Effector memory CD4-positive, alpha-beta T cell (primary cell): ENCODE data around the gene ARHGDIG.
A peak's percentile ranks its signal among the peaks of the same experiment; 100 is the strongest.

ENCODE experiments used
- DNase-seq, 3 donors: peaks; one replicate each; pipeline ENCODE4 v3.0.0-alpha.2; 2020
- H3K27ac ChIP-seq: 2 replicates; pipeline ENCODE4 v1.7.0; 2013; ENCODE audit warnings: mild to moderate bottlenecking, low read length, moderate library complexity; ENCODE audit not compliant: insufficient read depth, poor library complexity, severe bottlenecking
- H3K27me3 ChIP-seq: replicated peaks from 2 replicates; pipeline ENCODE4 v1.7.0; 2013; ENCODE audit warnings: mild to moderate bottlenecking, low read length; ENCODE audit not compliant: insufficient read depth, control insufficient read depth, poor library complexity, severe bottlenecking
- H3K36me3 ChIP-seq: 2 replicates; pipeline ENCODE4 v1.7.0; 2013; ENCODE audit warnings: mild to moderate bottlenecking, low read length, moderate library complexity; ENCODE audit not compliant: control insufficient read depth, insufficient read depth
- H3K4me1 ChIP-seq: 2 replicates; pipeline ENCODE4 v1.7.0; 2013; ENCODE audit warnings: low read length, mild to moderate bottlenecking; ENCODE audit not compliant: control insufficient read depth, insufficient read depth, poor library complexity, severe bottlenecking
- H3K4me3 ChIP-seq: 2 replicates; pipeline ENCODE4 v1.7.0; 2013; ENCODE audit warnings: low read length, low read depth, mild to moderate bottlenecking; ENCODE audit not compliant: insufficient read depth, poor library complexity, severe bottlenecking
- H3K9me3 ChIP-seq: 2 replicates; pipeline ENCODE4 v1.7.0; 2013; ENCODE audit warnings: mild to moderate bottlenecking, low read length, moderate library complexity; ENCODE audit not compliant: control insufficient read depth

The ARHGDIG gene

GRCh38 chr16:309476-309875, 29.1 kb downstream of the ARHGDIG start:
- Histone ChIP-seq H3K36me3 (peaks cover 61% of the 10 kb centered on the region), H3K27ac (no peak overlapping the region), H3K9me3 (no peaks in the 10 kb centered on the region), H3K4me3 (no peak overlapping the region), H3K4me1 (no peaks in the 10 kb centered on the region), H3K27me3 (no peaks in the 10 kb centered on the region)
- DNase-seq, result no peak

GRCh38 chr16:311725-312124, 31.3 kb downstream of the ARHGDIG start:
- no peaks in the 10 kb centered on the region for H3K4me1 ChIP-seq
- no peaks in the 10 kb centered on the region for H3K9me3 ChIP-seq
- no peaks in the 10 kb centered on the region for H3K27me3 ChIP-seq
- no peak overlapping the region for H3K4me3 ChIP-seq
- no peak for DNase-seq
- H3K27ac ChIP-seq, result no peak overlapping the region
- H3K36me3 ChIP-seq, result peaks cover 59% of the 10 kb centered on the region

GRCh38 chr16:314351-314750, 34.0 kb downstream of the ARHGDIG start:
- Histone ChIP-seq H3K9me3 (no peaks in the 10 kb centered on the region), H3K4me1 (no peaks in the 10 kb centered on the region), H3K4me3 (no peak overlapping the region), H3K27ac (no peak overlapping the region), H3K36me3 (peaks cover 47% of the 10 kb centered on the region), H3K27me3 (no peaks in the 10 kb centered on the region)
- no peak for DNase-seq

GRCh38 chr16:314795-315299, 34.5 kb downstream of the ARHGDIG start:
- Histone ChIP-seq H3K4me3 (no peak overlapping the region), H3K27ac (no peak overlapping the region), H3K9me3 (no peaks in the 10 kb centered on the region), H3K27me3 (no peaks in the 10 kb centered on the region), H3K4me1 (no peaks in the 10 kb centered on the region), H3K36me3 (peaks cover 43% of the 10 kb centered on the region)
- no peak for DNase-seq

- H3K27me3 ChIP-seq, result no peaks in the 10 kb centered on the region
- H3K4me1 ChIP-seq, result no peaks in the 10 kb centered on the region
- H3K9me3 ChIP-seq, result no peaks in the 10 kb centered on the region
- no peak overlapping the region for H3K27ac ChIP-seq
- H3K4me3 ChIP-seq, result no peak overlapping the region
- DNase-seq, result no peak
- H3K36me3 ChIP-seq, result peaks cover 40% of the 10 kb centered on the region
These were observed 36.5 kb downstream of the ARHGDIG start for GRCh38 chr16:316741-317464.

- Histone ChIP-seq H3K27ac (no peak overlapping the region), H3K4me3 (no peak overlapping the region), H3K27me3 (no peaks in the 10 kb centered on the region), H3K9me3 (no peaks in the 10 kb centered on the region), H3K36me3 (peaks cover 33% of the 10 kb centered on the region), H3K4me1 (peaks cover under 1% of the 10 kb centered on the region)
- no peak for DNase-seq
These were observed 37.2 kb downstream of the ARHGDIG start for GRCh38 chr16:317583-317982.

- Histone ChIP-seq H3K36me3 (peaks cover 23% of the 10 kb centered on the region), H3K9me3 (no peaks in the 10 kb centered on the region)
These were observed 38.2 kb downstream of the ARHGDIG start for GRCh38 chr16:318628-319027.

GRCh38 chr16:320206-320605, 39.8 kb downstream of the ARHGDIG start:
- no peaks in the 10 kb centered on the region for H3K9me3 ChIP-seq
- peaks cover 12% of the 10 kb centered on the region for H3K36me3 ChIP-seq
- no peaks in the 10 kb centered on the region for H3K27me3 ChIP-seq
- DNase-seq, result no peak
- H3K27ac ChIP-seq, result no peak overlapping the region
- H3K4me3 ChIP-seq, result no peak overlapping the region
- H3K4me1 ChIP-seq, result peaks cover 20% of the 10 kb centered on the region

More at GRCh38 chr16:318628-319027, 38.2 kb downstream of the ARHGDIG start:
- DNase-seq, result no peak
- H3K4me1 ChIP-seq, result peaks cover 5% of the 10 kb centered on the region
- no peaks in the 10 kb centered on the region for H3K27me3 ChIP-seq
- H3K4me3 ChIP-seq, result no peak overlapping the region
- no peak overlapping the region for H3K27ac ChIP-seq

- Histone ChIP-seq H3K27me3 (no peaks in the 10 kb centered on the region), H3K9me3 (no peaks in the 10 kb centered on the region), H3K4me3 (no peak overlapping the region), H3K4me1 (peaks cover 28% of the 10 kb centered on the region), H3K27ac (peak overlapping the region; percentile 13), H3K36me3 (peaks cover 12% of the 10 kb centered on the region)
- DNase-seq, result no peak
These were observed 41.1 kb downstream of the ARHGDIG start for GRCh38 chr16:321532-321931.

- DNase-seq, result no peak
- H3K4me3 ChIP-seq, result no peak overlapping the region
- no peak overlapping the region for H3K27ac ChIP-seq
- H3K4me1 ChIP-seq, result peaks cover 38% of the 10 kb centered on the region
- H3K9me3 ChIP-seq, result no peaks in the 10 kb centered on the region
- peaks cover 12% of the 10 kb centered on the region for H3K36me3 ChIP-seq
- H3K27me3 ChIP-seq, result no peaks in the 10 kb centered on the region
These were observed 42.2 kb downstream of the ARHGDIG start for GRCh38 chr16:322476-323143.
